Fibroblast of pulmonary artery (primary cell): ENCODE results near the gene NSD1.
"Not testable (repeated sequence)": the region's sequence is repeated elsewhere in the genome, so short reads cannot be mapped to it uniquely, and the experiment has no call there.

Experiments
- DNase-seq: peaks from one replicate; pipeline ENCODE4 v3.0.0-alpha.2; 2010; ENCODE audit warnings: low read depth
- H3K4me3 ChIP-seq: replicated peaks from 2 replicates; pipeline ENCODE4 v1.5.1; 2011; ENCODE audit warnings: low read depth, mild to moderate bottlenecking, control low read depth, low read length, moderate library complexity
- CTCF ChIP-seq: IDR thresholded peaks from 2 replicates; pipeline ENCODE4 v1.5.1; 2011; ENCODE audit warnings: mild to moderate bottlenecking, control low read depth, low read length, inconsistent platforms; ENCODE audit errors: missing control alignments

The NSD1 gene

GRCh38 chr5:177242304-177242703, 108.7 kb downstream of the NSD1 start:
- no peak for TF ChIP-seq CTCF
- H3K4me3 ChIP-seq, result no peak overlapping the region
- no peak for DNase-seq

- no peak for DNase-seq
- H3K4me3 ChIP-seq, result no peak overlapping the region
- no peak for TF ChIP-seq CTCF
These were observed 116.4 kb downstream of the NSD1 start for GRCh38 chr5:177249761-177250537.

GRCh38 chr5:177253252-177253651, 119.7 kb downstream of the NSD1 start:
- no peak for TF ChIP-seq CTCF
- no peak overlapping the region for H3K4me3 ChIP-seq
- DNase-seq, result no peak

- TF ChIP-seq CTCF, result no peak
- no peak for DNase-seq
- H3K4me3 ChIP-seq, result no peak overlapping the region
These were observed 122.7 kb downstream of the NSD1 start for GRCh38 chr5:177256296-177256695.

GRCh38 chr5:177258711-177259110, 125.1 kb downstream of the NSD1 start:
- not testable (repeated sequence) for DNase-seq

GRCh38 chr5:177260961-177261360, 127.4 kb downstream of the NSD1 start:
- no peak overlapping the region for H3K4me3 ChIP-seq
- DNase-seq, result no peak

More at GRCh38 chr5:177258711-177259110, 125.1 kb downstream of the NSD1 start:
- not testable (repeated sequence) for H3K4me3 ChIP-seq

GRCh38 chr5:177261510-177261909, 127.9 kb downstream of the NSD1 start:
- H3K4me3 ChIP-seq, result no peak overlapping the region
- TF ChIP-seq CTCF, result no peak
- DNase-seq, result no peak

More at GRCh38 chr5:177260961-177261360, 127.4 kb downstream of the NSD1 start:
- no peak for TF ChIP-seq CTCF
